ENCODE measurements around the gene MAP3K13. TPM values are rescaled to one million over a fixed set of nuclear protein-coding genes. Genes with fewer than 3 reads are reported as not detected.
"Not testable (repeated sequence)": the region's sequence is repeated elsewhere in the genome, so short reads cannot be mapped to it uniquely, and the experiment has no call there.

The MAP3K13 gene
- total and polyA plus RNA-seq, 10 donors = 13.2 to 20.9 (median 16.3) TPM

- no peak for TF ChIP-seq POLR2A (IDR thresholded peaks at IDR 0.05)
- no peak for TF ChIP-seq CTCF (IDR thresholded peaks at IDR 0.05 in 8 of 11, conservative IDR thresholded peaks at IDR 0.05 in 3 of 11)
- TF ChIP-seq POLR2AphosphoS5 (IDR thresholded peaks at IDR 0.05) = no peak
- H3K4me3 ChIP-seq = no peak overlapping the region
- no peak for DNase-seq
- 75 to 89% (median 81%) methylated on average over 3 of the region's 3 CpGs for WGBS, 5 donors
- peaks cover 0 to 6% (median 0%) of the 10 kb centered on the region in 6 donors for H3K4me1 ChIP-seq
- intact Hi-C loops (cut with DNase I; ENCODE audit: low total_unique reads) = no loop called here
- H3K36me3 ChIP-seq = peaks cover 0 to 29% (median 9%) of the 10 kb centered on the region in 6 donors
- no peak overlapping the region for H3K27ac ChIP-seq
- no peaks in the 10 kb centered on the region for H3K27me3 ChIP-seq (replicated peaks in 1 of 7)
- H3K9me3 ChIP-seq = no peaks in the 10 kb centered on the region
Measured at GRCh38 chr3:185470323-185470722, 107.4 kb downstream of the MAP3K13 start.

GRCh38 chr3:185473290-185473815 is 110.4 kb downstream of the MAP3K13 start:
- Histone ChIP-seq H3K4me3 (no peak overlapping the region), H3K9me3 (no peaks in the 10 kb centered on the region), H3K4me1 (peaks cover 0 to 6% (median 0%) of the 10 kb centered on the region in 6 donors), H3K27ac (no peak overlapping the region), H3K36me3 (peaks cover 0 to 34% (median 9%) of the 10 kb centered on the region in 6 donors), H3K27me3 (replicated peaks in 1 of 7) (no peaks in the 10 kb centered on the region)
- WGBS, 5 donors = 93 to 98% (median 95%) methylated on average over 12 to 15 of the region's 15 CpGs
- TF ChIP-seq CTCF (IDR thresholded peaks at IDR 0.05 in 8 of 11, conservative IDR thresholded peaks at IDR 0.05 in 3 of 11) (no peak), POLR2AphosphoS5 (IDR thresholded peaks at IDR 0.05) (no peak), POLR2A (IDR thresholded peaks at IDR 0.05) (no peak)
- intact Hi-C loops (cut with DNase I; ENCODE audit: low total_unique reads) = no loop called here
- DNase-seq = no peak

- DNase-seq; H3K4me1 ChIP-seq; H3K27me3 ChIP-seq (replicated peaks in 1 of 7); intact Hi-C loops (cut with DNase I; ENCODE audit: low total_unique reads); H3K27ac ChIP-seq; H3K4me3 ChIP-seq; H3K9me3 ChIP-seq: not testable (repeated sequence)
- peaks cover 0 to 39% (median 9%) of the 10 kb centered on the region in 6 donors for H3K36me3 ChIP-seq
- WGBS, 5 donors = 93 to 99% (median 96%) methylated on average over 6 of the region's 6 CpGs
Measured at GRCh38 chr3:185474922-185475321, 112.0 kb downstream of the MAP3K13 start.

GRCh38 chr3:185477316-185477715 is 114.4 kb downstream of the MAP3K13 start:
- H3K4me3 ChIP-seq = no peak overlapping the region
- H3K27ac ChIP-seq = peak overlapping the region in 2 of 8 donors; percentile 10 to 16
- intact Hi-C loops (cut with DNase I; ENCODE audit: low total_unique reads) = no loop called here
- H3K27me3 ChIP-seq (replicated peaks in 1 of 7) = no peaks in the 10 kb centered on the region
- 67 to 80% (median 73%) methylated on average over 3 of the region's 3 CpGs for WGBS, 5 donors
- peaks cover 0 to 63% (median 9%) of the 10 kb centered on the region in 6 donors for H3K36me3 ChIP-seq
- no peaks in the 10 kb centered on the region for H3K9me3 ChIP-seq
- H3K4me1 ChIP-seq = peaks cover 0 to 3% (median 0%) of the 10 kb centered on the region in 6 donors
- no peak for DNase-seq
- TF ChIP-seq POLR2A (IDR thresholded peaks at IDR 0.05) (no peak), CTCF (IDR thresholded peaks at IDR 0.05 in 8 of 11, conservative IDR thresholded peaks at IDR 0.05 in 3 of 11) (no peak), POLR2AphosphoS5 (IDR thresholded peaks at IDR 0.05) (no peak)
